Subcutaneous abdominal adipose tissue (tissue), 5 donors: ENCODE measurements around the gene PPIF.

Experiments used
- H3K27ac ChIP-seq: one replicate; pipeline ENCODE4 v1.7.0; 2013; ENCODE audit warnings: low read depth, mild to moderate bottlenecking, inconsistent platforms, low read length, moderate library complexity
- H3K27me3 ChIP-seq, 5 donors: one replicate each; pipeline ENCODE4 v1.7.0; 2013; ENCODE audit warnings: low read length in 5 of 5, inconsistent platforms in 1 of 5; ENCODE audit not compliant: control insufficient read depth in 5 of 5, insufficient read depth in 4 of 5
- H3K36me3 ChIP-seq, 5 donors: one replicate each; pipeline ENCODE4 v1.7.0; 2013; ENCODE audit warnings: low read length in 5 of 5; ENCODE audit not compliant: control insufficient read depth in 5 of 5, insufficient read depth in 5 of 5
- H3K4me1 ChIP-seq, 5 donors: one replicate each; pipeline ENCODE4 v1.7.0; 2013; ENCODE audit warnings: low read length in 5 of 5, mild to moderate bottlenecking in 3 of 5, moderate library complexity in 1 of 5; ENCODE audit not compliant: control insufficient read depth in 5 of 5, insufficient read depth in 5 of 5
- H3K4me3 ChIP-seq, 5 donors: one replicate each; pipeline ENCODE4 v1.7.0; 2013; ENCODE audit warnings: low read length in 5 of 5, low read depth in 1 of 5
- H3K9ac ChIP-seq, 5 donors: one replicate each; pipeline ENCODE4 v1.7.0; 2013; ENCODE audit warnings: low read length in 5 of 5, mild to moderate bottlenecking in 4 of 5, moderate library complexity in 3 of 5
- H3K9me3 ChIP-seq, 5 donors: one replicate each; pipeline ENCODE4 v1.7.0; 2013; ENCODE audit warnings: low read length in 5 of 5; ENCODE audit not compliant: control insufficient read depth in 5 of 5
- donor health status: healthy.
- donor health status: healthy.
- donor health status: healthy.
- donor health status: healthy.
- donor health status: healthy.

Gene PPIF

DNA sequence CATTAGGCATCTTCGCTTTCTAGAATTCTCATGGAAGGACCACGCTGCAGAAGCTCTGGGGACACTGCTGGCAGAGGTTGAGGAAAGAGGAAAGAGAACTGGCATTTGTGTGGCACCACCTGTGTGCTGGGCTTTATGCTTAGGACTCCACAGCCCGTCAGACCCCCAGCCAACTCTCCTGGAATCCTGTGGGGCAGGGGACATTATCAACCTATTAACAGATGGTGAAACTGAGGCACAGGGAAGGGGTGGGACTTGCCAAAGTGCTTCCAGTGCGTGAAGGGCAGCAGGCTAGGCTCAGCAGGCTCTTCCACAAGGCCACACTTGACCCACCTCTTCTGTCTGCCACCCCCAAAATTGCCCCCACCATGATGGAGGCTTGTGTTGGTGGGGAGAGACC, 51.4 kb downstream of the PPIF start:
- Histone ChIP-seq H3K27me3 (no peaks in the 10 kb centered on the region), H3K27ac (peak overlapping the region; percentile 98), H3K4me3 (peak overlapping the region in 1 of 5 donors; percentile 41), H3K9me3 (no peaks in the 10 kb centered on the region), H3K36me3 (peaks cover 0 to 29% (median 14%) of the 10 kb centered on the region in 5 donors), H3K4me1 (peaks cover 9 to 80% (median 51%) of the 10 kb centered on the region in 5 donors), H3K9ac (peak overlapping the region; percentile 26 to 92 (median 53))

- H3K4me1 ChIP-seq, result peaks cover 6 to 86% (median 51%) of the 10 kb centered on the region in 5 donors
- peak overlapping the region; percentile 42 to 92 (median 71) for H3K9ac ChIP-seq
Observed at GRCh38 chr10:79399223-79399831, 52.1 kb downstream of the PPIF start.

DNA sequence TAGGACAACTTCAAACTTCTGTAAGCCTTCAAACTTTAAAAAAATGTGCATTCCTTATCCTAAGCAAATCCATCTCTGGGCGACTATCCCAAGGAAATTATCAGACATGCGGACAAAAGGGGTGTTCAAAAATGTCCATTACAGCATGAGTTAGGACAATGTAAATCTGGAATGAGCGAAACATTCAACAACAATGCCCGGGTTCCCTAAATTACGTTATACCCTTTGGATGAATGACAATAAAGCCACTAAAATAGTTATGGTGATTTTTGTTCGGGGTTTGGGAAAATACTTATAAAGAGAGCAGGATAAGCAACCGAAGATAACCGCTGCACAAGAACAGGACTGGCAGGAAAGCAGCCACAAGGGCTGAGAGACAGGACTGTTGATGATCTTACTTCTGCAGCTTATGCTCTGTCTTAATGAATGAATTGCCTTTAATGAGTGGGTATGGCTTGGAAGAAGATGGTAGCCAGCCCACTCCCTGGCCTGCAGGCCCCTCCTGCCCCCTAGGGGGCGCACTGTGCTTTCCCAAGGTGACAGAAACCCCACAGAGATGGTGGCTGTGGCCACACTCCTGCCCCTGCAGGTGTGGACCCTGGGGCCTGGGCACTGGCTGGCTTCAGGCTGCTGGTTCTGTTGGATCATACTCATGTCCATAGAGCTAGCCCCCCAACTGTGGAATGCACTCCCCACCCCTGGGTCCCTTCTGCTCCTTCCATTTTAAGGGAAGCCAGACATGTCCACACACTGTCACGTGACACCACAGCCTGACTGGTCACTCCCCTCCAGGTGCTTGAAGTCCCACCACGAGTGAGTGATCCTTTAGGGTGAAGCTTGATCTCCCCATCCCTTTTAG, 53.1 kb downstream of the PPIF start:
- Histone ChIP-seq H3K9ac (peak overlapping the region in 3 of 5 donors; percentile 9 to 66 (median 60)), H3K27ac (peak overlapping the region; percentile 98)

More at GRCh38 chr10:79399223-79399831, 52.1 kb downstream of the PPIF start:
- peak overlapping the region; percentile 98 for H3K27ac ChIP-seq
- H3K27me3 ChIP-seq, result no peaks in the 10 kb centered on the region
- peak overlapping the region in 4 of 5 donors; percentile 11 to 31 (median 27) for H3K4me3 ChIP-seq
- H3K36me3 ChIP-seq, result peaks cover 0 to 22% (median 7%) of the 10 kb centered on the region in 5 donors
- H3K9me3 ChIP-seq, result no peaks in the 10 kb centered on the region

DNA sequence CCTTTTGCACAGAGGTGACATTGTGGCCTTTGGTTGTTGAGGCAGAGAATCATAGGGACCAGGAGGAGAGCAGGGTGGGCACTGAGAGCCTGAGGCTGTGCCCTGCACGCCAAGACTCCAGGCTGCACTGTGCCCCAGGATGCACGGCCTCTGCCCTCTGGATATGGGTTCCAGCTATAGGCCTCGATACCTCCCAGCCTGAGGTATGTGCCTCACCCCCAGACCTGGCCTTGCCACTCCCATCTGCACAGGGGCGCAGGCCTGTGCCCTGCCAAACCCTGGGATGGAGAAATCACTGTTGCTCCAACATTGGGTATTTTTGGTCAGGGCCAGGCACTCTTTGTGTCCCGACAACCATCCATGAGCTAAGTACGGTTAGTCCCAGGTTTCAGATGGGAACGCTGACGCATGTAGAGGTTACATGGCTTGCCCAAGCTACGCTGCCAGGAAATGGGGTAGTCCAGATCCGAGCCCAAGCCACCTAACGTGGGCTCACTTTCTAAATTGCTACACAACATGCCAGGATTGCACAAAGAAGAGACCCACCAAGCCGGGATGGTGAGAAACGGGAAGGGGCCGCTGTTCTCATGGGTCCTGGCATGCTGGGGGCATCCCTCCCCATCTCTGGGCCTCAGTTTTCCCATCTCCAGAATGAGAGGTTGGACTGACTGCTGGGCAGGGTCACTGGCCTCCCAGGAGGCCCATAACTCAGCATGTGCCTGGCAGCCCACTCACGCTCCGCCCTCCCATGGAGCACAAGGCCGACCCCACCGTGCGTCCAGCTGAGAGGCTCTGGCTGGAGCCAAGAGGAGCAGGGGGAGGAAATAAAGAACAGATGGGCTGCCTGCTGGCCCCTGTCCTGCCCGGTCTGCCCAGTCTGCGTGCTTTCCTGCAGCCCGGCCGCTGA, 54.0 kb downstream of the PPIF start:
- Histone ChIP-seq H3K9ac (peak overlapping the region in 2 of 5 donors; percentile 62 to 63), H3K4me1 (peaks cover 0 to 99% (median 68%) of the 10 kb centered on the region in 5 donors), H3K27ac (peak overlapping the region; percentile 98), H3K36me3 (peaks cover 0 to 19% (median 5%) of the 10 kb centered on the region in 5 donors), H3K9me3 (no peaks in the 10 kb centered on the region), H3K4me3 (no peak overlapping the region), H3K27me3 (no peaks in the 10 kb centered on the region)

More for the DNA sequence above, 53.1 kb downstream of the PPIF start:
- Histone ChIP-seq H3K27me3 (no peaks in the 10 kb centered on the region), H3K4me1 (peaks cover 0 to 91% (median 59%) of the 10 kb centered on the region in 5 donors), H3K4me3 (no peak overlapping the region), H3K9me3 (no peaks in the 10 kb centered on the region), H3K36me3 (peaks cover 0 to 20% (median 5%) of the 10 kb centered on the region in 5 donors)

DNA sequence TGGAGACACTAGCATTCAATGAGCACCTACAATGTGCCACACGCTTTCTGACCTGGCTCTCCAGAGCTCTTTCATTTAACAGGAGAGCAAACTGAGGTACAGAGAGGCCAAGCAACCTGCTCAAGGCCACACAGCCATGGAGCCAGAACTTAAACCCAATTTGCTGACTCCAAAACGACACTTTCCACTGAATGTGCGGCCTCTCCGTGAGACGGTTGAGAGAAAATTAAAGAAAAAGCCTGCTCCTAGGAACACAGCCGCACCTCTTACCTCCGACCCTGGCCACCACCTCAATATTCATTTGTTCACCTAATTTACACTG, 55.3 kb downstream of the PPIF start:
- peaks cover 0 to 10% (median 9%) of the 10 kb centered on the region in 5 donors for H3K36me3 ChIP-seq
- peak overlapping the region in 1 of 5 donors; percentile 12 for H3K9ac ChIP-seq
- peaks cover 0 to 100% (median 78%) of the 10 kb centered on the region in 5 donors for H3K4me1 ChIP-seq
- no peaks in the 10 kb centered on the region for H3K9me3 ChIP-seq
- H3K27me3 ChIP-seq, result no peaks in the 10 kb centered on the region
- H3K27ac ChIP-seq, result peak overlapping the region; percentile 98
- H3K4me3 ChIP-seq, result no peak overlapping the region

GRCh38 chr10:79402951-79403350, 55.7 kb downstream of the PPIF start:
- peaks cover 0 to 10% (median 7%) of the 10 kb centered on the region in 5 donors for H3K36me3 ChIP-seq
- H3K9ac ChIP-seq, result peak overlapping the region in 3 of 5 donors; percentile 12 to 39 (median 15)
- no peaks in the 10 kb centered on the region for H3K9me3 ChIP-seq
- H3K4me3 ChIP-seq, result no peak overlapping the region
- peak overlapping the region; percentile 98 for H3K27ac ChIP-seq
- H3K27me3 ChIP-seq, result no peaks in the 10 kb centered on the region
- peaks cover 0 to 100% (median 77%) of the 10 kb centered on the region in 5 donors for H3K4me1 ChIP-seq

GRCh38 chr10:79403441-79404230, 56.4 kb downstream of the PPIF start:
- no peaks in the 10 kb centered on the region for H3K9me3 ChIP-seq
- H3K9ac ChIP-seq, result peak overlapping the region in 3 of 5 donors; percentile 25 to 39 (median 36)
- peak overlapping the region; percentile 98 for H3K27ac ChIP-seq
- H3K4me3 ChIP-seq, result peak overlapping the region in 2 of 5 donors; percentile 13 to 37
- H3K27me3 ChIP-seq, result no peaks in the 10 kb centered on the region
- H3K36me3 ChIP-seq, result peaks cover 0 to 12% (median 3%) of the 10 kb centered on the region in 5 donors
- H3K4me1 ChIP-seq, result peaks cover 0 to 100% (median 76%) of the 10 kb centered on the region in 5 donors

- Histone ChIP-seq H3K9ac (peak overlapping the region in 2 of 5 donors; percentile 25 to 36), H3K4me3 (peak overlapping the region in 4 of 5 donors; percentile 8 to 43 (median 25)), H3K9me3 (no peaks in the 10 kb centered on the region), H3K27me3 (no peaks in the 10 kb centered on the region), H3K36me3 (peaks cover 0 to 15% (median 3%) of the 10 kb centered on the region in 5 donors), H3K27ac (peak overlapping the region; percentile 98), H3K4me1 (peaks cover 0 to 100% (median 74%) of the 10 kb centered on the region in 5 donors)
Observed at GRCh38 chr10:79404231-79404609, 57.0 kb downstream of the PPIF start.

DNA sequence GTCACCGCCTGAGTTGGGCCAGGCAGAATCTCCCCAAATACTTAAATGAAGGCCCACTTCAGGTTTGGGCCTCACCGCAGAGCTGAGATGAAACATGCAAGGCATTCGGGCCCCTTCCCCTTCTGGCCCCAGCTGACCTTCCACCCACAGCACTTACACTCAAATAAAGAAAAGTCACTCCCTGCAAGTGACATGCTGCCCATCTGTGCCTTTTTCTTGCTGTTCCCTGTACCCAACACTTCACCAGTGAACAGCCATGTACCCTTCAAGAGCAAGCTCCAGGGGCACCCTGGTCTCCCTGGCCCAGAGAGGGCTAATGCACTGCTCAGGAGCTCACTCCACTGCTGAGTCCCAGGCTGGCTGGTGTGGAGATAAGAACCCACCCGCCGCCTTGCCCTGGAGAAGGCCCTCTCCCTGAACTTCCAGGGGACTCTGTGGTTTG, 57.4 kb downstream of the PPIF start:
- Histone ChIP-seq H3K27ac (peak overlapping the region; percentile 98), H3K36me3 (peaks cover 0 to 15% (median 3%) of the 10 kb centered on the region in 5 donors), H3K9me3 (no peaks in the 10 kb centered on the region), H3K4me1 (peaks cover 0 to 100% (median 71%) of the 10 kb centered on the region in 5 donors), H3K4me3 (peak overlapping the region in 4 of 5 donors; percentile 8 to 43 (median 27)), H3K9ac (peak overlapping the region in 1 of 5 donors; percentile 49), H3K27me3 (no peaks in the 10 kb centered on the region)
